Uterus (tissue), 2 donors: ENCODE results near the gene DNAJC30.

Source experiments
- CTCF ChIP-seq, 4 experiments: fragments of 200-600 bp in 2 of 4; fragments of 450-650 bp in 2 of 4; sonication (generic) in 2 of 4; IDR thresholded peaks; one replicate each; pipeline ENCODE4 v1.5.1; 2016 to 2019; ENCODE audit warnings: antibody characterized with exemption in 4 of 4, mild to moderate bottlenecking in 2 of 4, moderate library complexity in 1 of 4
- POLR2A ChIP-seq, 2 donors: fragments of 450-650 bp; IDR thresholded peaks; one replicate each; pipeline ENCODE4 v1.6.1; 2016; ENCODE audit warnings: antibody characterized with exemption in 2 of 2, mild to moderate bottlenecking in 1 of 2, moderate library complexity in 1 of 2

GRCh38 chr7:73669288-73669701, 14.0 kb downstream of the DNAJC30 start:
- TF ChIP-seq CTCF (IDR thresholded peaks at IDR 0.05) (no peak), POLR2A (IDR thresholded peaks at IDR 0.05) (no peak)
